Naive thymus-derived CD4-positive, alpha-beta T cell (primary cell): Measurements from ENCODE around the gene TM4SF4. TPM values are rescaled to one million over a fixed set of nuclear protein-coding genes. Genes with fewer than 3 reads are reported as not detected.
A peak's percentile ranks its signal among the peaks of the same experiment; 100 is the strongest.

Experiments
- ATAC-seq: fragments of 150-1000 bp; cut with Tn5 transposase; 2 replicates; pipeline ENCODE4 v1.10.0; 2021; ENCODE audit warnings: mild to moderate bottlenecking, moderate library complexity
- CTCF ChIA-PET: fragments of 350-600 bp; sonication (Branson Sonifier 250); formaldehyde crosslinking; loops from one replicate; lab custom pipeline; 2021; ENCODE audit warnings: antibody characterized with exemption; lab: Charles Lee
- POLR2A ChIA-PET: fragments of 350-600 bp; sonication (Branson Sonifier 250); formaldehyde crosslinking; loops from one replicate; lab custom pipeline; 2021; ENCODE audit warnings: antibody characterized with exemption, inconsistent platforms; lab: Charles Lee
- DNase-seq, 9 donors: peaks; one replicate each; pipeline versions ENCODE4 v3.0.0 to v3.0.0-alpha.2; 2020 to 2022; ENCODE audit warnings: mixed read lengths in 1 of 9
- H3K27ac ChIP-seq: one replicate; pipeline ENCODE4 v1.7.0; 2013; ENCODE audit warnings: mild to moderate bottlenecking, low read depth, low read length, moderate library complexity
- H3K27me3 ChIP-seq, 2 donors: one replicate each; pipeline ENCODE4 v1.7.0; 2013; ENCODE audit warnings: low read length in 2 of 2, mild to moderate bottlenecking in 2 of 2, moderate library complexity in 2 of 2; ENCODE audit not compliant: control insufficient read depth in 2 of 2, insufficient read depth in 2 of 2
- H3K36me3 ChIP-seq, 3 experiments: 1 replicate in 2 of 3; 2 replicates in 1 of 3; pipeline ENCODE4 v1.7.0; 2013; ENCODE audit warnings: low read length in 3 of 3, mild to moderate bottlenecking in 3 of 3, moderate library complexity in 1 of 3; ENCODE audit not compliant: insufficient read depth in 3 of 3, control insufficient read depth in 2 of 3
- H3K4me1 ChIP-seq, 2 donors: one replicate each; pipeline ENCODE4 v1.7.0; 2013; ENCODE audit warnings: low read length in 2 of 2, mild to moderate bottlenecking in 2 of 2, moderate library complexity in 1 of 2; ENCODE audit not compliant: control insufficient read depth in 2 of 2, insufficient read depth in 2 of 2
- H3K4me3 ChIP-seq: 2 replicates; pipeline ENCODE4 v1.7.0; 2013; ENCODE audit warnings: mild to moderate bottlenecking, low read length
- H3K9me3 ChIP-seq, 3 experiments: 1 replicate in 2 of 3; 2 replicates in 1 of 3; pipeline ENCODE4 v1.7.0; 2013; ENCODE audit warnings: low read length in 3 of 3; ENCODE audit not compliant: control insufficient read depth in 2 of 3
- H3K27ac Mint-ChIP-seq, 9 donors: one replicate each; pipeline ENCODE4 v1.8.0; 2020 to 2022; ENCODE audit warnings: mixed read lengths in 9 of 9, mild to moderate bottlenecking in 8 of 9, moderate library complexity in 5 of 9, inconsistent platforms in 2 of 9
- H3K27me3 Mint-ChIP-seq, 5 donors: one replicate each; pipeline ENCODE4 v1.8.0; 2021 to 2022; ENCODE audit warnings: mixed read lengths in 5 of 5, mild to moderate bottlenecking in 1 of 5
- H3K36me3 Mint-ChIP-seq, 5 donors: one replicate each; pipeline ENCODE4 v1.8.0; 2020 to 2022; ENCODE audit warnings: mixed read lengths in 5 of 5, mild to moderate bottlenecking in 3 of 5, inconsistent platforms in 1 of 5
- H3K4me1 Mint-ChIP-seq, 7 donors: one replicate each; pipeline ENCODE4 v1.8.0; 2020 to 2022; ENCODE audit warnings: mixed read lengths in 7 of 7, mild to moderate bottlenecking in 3 of 7, inconsistent platforms in 1 of 7
- H3K4me3 Mint-ChIP-seq, 10 donors: one replicate each; pipeline ENCODE4 v1.8.0; 2020 to 2022; ENCODE audit warnings: mild to moderate bottlenecking in 10 of 10, mixed read lengths in 10 of 10, moderate library complexity in 6 of 10, inconsistent platforms in 2 of 10
- H3K9me3 Mint-ChIP-seq, 11 donors: one replicate each; pipeline ENCODE4 v1.8.0; 2020 to 2022; ENCODE audit warnings: mixed read lengths in 11 of 11, mild to moderate bottlenecking in 4 of 11, inconsistent platforms in 1 of 11, moderate library complexity in 1 of 11
- intact Hi-C, 2 donors: fragments of 100-400 bp; cut with micrococcal nuclease; formaldehyde crosslinking; loops; one replicate each; pipeline ENCODE4 v1.15.1; 2023
- polyA plus RNA-seq, 2 donors: library from polyadenylated mRNA; unstranded; fragments of 300-500 nt; fragmentation: Illumina TruSeq; gene quantifications; one replicate each; pipeline ENCODE4 v1.2.3, GENCODE V29; 2021
- total RNA-seq, 6 experiments: library from RNA in 5 of 6; stranded (reverse) in 5 of 6; gene quantifications; 1 replicate in 5 of 6; 2 replicates in 1 of 6; pipeline ENCODE4 v1.2.3 and lab custom pipeline; 2021 to 2026

The TM4SF4 gene
- total and polyA plus RNA-seq, 7 experiments from 2014 or later, result not detected

DNA sequence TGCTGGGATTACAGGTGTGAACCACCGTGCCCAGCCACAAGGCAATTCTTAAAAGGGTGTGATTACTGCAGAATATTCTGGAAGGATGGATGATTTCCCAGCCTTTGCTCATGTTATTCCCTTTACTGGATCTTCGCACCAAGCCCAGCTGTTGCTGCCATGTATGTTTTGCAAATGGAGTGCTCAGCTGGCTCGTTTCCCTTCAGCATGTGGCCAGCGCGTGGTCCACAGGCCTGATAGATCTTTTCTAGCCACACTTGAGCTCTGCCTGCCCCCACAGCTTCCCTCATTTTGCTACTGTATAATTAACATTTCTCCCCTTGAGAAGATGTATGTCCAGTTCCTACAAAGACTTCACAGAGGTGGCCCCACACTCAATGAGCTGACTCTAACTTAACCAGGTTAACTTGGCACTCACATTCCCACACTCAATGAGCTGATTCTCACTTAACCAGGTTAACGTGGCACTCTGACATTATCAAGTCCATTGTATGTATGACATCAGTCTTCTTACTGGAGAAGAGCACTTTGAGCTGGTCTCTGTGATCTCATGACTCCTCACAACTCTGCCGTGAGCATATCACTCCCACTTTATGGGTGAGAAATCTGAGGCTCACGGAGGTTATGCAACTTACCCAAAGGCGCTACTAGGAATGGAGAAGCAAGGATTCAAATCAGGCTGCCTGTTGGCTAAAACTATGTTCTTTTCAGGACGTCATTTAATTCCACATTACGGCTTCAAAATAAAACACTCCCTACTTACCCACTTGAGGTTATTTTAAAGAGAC is 49.2 kb downstream of the TM4SF4 start:
- H3K4me1 Mint-ChIP-seq, result peaks cover 0 to 1% (median 0%) of the 10 kb centered on the region in 7 donors
- ATAC-seq (no peak), DNase-seq (no peak)
- ChIA-PET CTCF (no interaction called here), POLR2A (no interaction called here)
- H3K36me3 Mint-ChIP-seq, result no peaks in the 10 kb centered on the region
- H3K4me3 Mint-ChIP-seq, result no peak overlapping the region
- Histone ChIP-seq H3K36me3 (no peaks in the 10 kb centered on the region), H3K27ac (no peak overlapping the region), H3K27me3 (no peaks in the 10 kb centered on the region), H3K9me3 (no peaks in the 10 kb centered on the region), H3K4me1 (no peaks in the 10 kb centered on the region), H3K4me3 (no peak overlapping the region)
- H3K27me3 Mint-ChIP-seq, result peaks cover 10 to 24% (median 15%) of the 10 kb centered on the region in 5 donors
- no peak overlapping the region for H3K27ac Mint-ChIP-seq
- intact Hi-C loops, result no loop called here
- no peaks in the 10 kb centered on the region for H3K9me3 Mint-ChIP-seq

DNA sequence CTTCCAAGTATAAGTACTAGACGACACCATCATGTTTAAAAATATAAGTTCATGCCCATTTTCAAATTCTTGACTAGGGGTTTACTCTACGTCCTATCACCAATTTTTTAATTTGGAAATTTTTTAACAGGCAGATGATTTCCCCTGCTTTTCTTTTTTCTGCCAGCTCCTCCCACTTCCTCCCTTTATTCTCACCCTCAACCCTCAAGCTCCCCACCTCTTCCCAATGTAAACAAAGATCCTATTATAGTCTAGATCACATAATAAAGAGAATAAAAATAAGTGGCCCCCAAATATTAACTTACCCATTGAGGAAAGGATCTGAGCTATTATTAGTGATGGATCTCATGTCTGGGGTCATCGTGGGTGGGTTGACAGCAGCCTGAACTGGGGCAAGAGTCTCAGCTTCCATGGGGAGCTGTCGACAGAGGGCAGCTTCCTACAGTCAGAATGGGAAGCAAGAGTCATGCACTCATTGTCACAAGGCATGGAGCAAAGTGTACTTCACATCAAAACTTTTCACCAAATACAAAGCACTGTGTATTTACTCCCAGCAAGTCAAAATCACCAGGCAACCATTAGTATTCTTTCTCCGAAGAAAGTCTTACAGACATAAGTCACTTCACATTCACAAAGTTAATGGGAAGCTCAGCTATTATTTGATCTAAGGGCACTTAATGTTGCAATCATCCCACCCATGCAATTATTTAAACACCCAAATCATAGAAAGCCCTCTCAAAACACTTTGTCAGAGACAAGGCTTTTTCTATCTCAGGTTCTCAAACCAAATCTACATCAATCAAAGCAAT is 53.2 kb downstream of the TM4SF4 start:
- no peaks in the 10 kb centered on the region for H3K36me3 Mint-ChIP-seq
- H3K9me3 Mint-ChIP-seq, result peaks cover 0 to 2% (median 0%) of the 10 kb centered on the region in 11 donors
- ATAC-seq, result no peak
- peaks cover 13 to 24% (median 15%) of the 10 kb centered on the region in 5 donors for H3K27me3 Mint-ChIP-seq
- Histone ChIP-seq H3K27me3 (peaks cover 0 to 2% of the 10 kb centered on the region in 2 donors), H3K4me1 (no peaks in the 10 kb centered on the region), H3K27ac (no peak overlapping the region), H3K4me3 (no peak overlapping the region), H3K36me3 (no peaks in the 10 kb centered on the region), H3K9me3 (no peaks in the 10 kb centered on the region)
- POLR2A ChIA-PET, result no interaction called here
- no peak for DNase-seq
- intact Hi-C loops, result no loop called here
- peaks cover 0 to 4% (median 0%) of the 10 kb centered on the region in 7 donors for H3K4me1 Mint-ChIP-seq
- CTCF ChIA-PET, result no interaction called here
- H3K27ac Mint-ChIP-seq, result no peak overlapping the region
- H3K4me3 Mint-ChIP-seq, result no peak overlapping the region

DNA sequence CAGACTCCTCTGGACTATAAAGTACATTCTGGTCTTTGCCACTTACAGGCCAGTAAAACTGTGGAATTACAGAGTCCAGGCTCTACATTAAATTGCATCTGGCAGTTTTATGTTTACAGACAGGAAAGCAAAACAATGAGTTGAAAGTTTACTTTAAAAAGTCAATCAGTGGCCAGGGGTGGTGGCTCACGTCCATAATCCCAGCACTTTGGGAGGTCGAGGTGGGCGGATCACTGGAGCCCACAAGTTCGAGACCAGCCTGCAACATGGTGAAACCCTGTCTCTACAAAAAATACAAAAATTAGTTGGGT is 53.8 kb downstream of the TM4SF4 start:
- Mint-ChIP-seq H3K27me3 (peaks cover 13 to 24% (median 17%) of the 10 kb centered on the region in 5 donors), H3K9me3 (peaks cover 0 to 2% (median 0%) of the 10 kb centered on the region in 11 donors), H3K4me1 (peaks cover 0 to 7% (median 0%) of the 10 kb centered on the region in 7 donors), H3K27ac (no peak overlapping the region), H3K36me3 (no peaks in the 10 kb centered on the region), H3K4me3 (no peak overlapping the region)
- POLR2A ChIA-PET, result no interaction called here
- Histone ChIP-seq H3K36me3 (no peaks in the 10 kb centered on the region), H3K27me3 (peaks cover 0 to 2% of the 10 kb centered on the region in 2 donors), H3K4me1 (no peaks in the 10 kb centered on the region), H3K27ac (no peak overlapping the region), H3K9me3 (no peaks in the 10 kb centered on the region), H3K4me3 (no peak overlapping the region)
- CTCF ChIA-PET, result no interaction called here
- intact Hi-C loops, result no loop called here
- DNase-seq (no peak), ATAC-seq (no peak)

DNA sequence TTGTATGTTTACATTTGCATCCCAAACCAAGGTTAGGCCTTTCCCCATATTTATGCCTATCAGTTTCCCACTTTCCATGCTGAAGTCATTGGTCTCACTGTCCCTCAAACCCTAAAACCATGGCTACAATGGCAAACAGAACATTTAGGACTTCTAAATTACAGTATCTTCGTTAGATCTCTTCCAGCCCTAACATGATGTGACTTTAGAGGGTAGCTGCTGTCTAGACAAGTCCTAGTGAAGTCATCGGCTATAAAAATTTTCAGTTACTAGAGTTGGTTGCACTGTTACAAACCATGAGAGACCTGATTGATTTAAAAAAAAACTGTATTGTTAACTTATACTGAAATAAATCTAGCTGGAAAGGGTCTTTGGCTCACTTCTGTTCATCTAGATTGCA is 54.6 kb downstream of the TM4SF4 start:
- Mint-ChIP-seq H3K36me3 (no peaks in the 10 kb centered on the region), H3K27me3 (peaks cover 13 to 23% (median 15%) of the 10 kb centered on the region in 5 donors), H3K4me3 (no peak overlapping the region), H3K9me3 (peaks cover 0 to 2% (median 0%) of the 10 kb centered on the region in 11 donors), H3K4me1 (peaks cover 0 to 7% (median 0%) of the 10 kb centered on the region in 7 donors), H3K27ac (no peak overlapping the region)
- H3K4me3 ChIP-seq, result no peak overlapping the region
- no peak overlapping the region for H3K27ac ChIP-seq
- no peaks in the 10 kb centered on the region for H3K9me3 ChIP-seq
- ATAC-seq (no peak), DNase-seq (no peak)
- POLR2A ChIA-PET, result interaction anchor here (0.7 kb wide), 1 partner anchor 300 kb away, joined by 4 read pairs; no protein-coding TSS in a partner anchor
- CTCF ChIA-PET, result no interaction called here
- no peaks in the 10 kb centered on the region for H3K36me3 ChIP-seq
- H3K27me3 ChIP-seq, result peaks cover 0 to 2% of the 10 kb centered on the region in 2 donors
- H3K4me1 ChIP-seq, result no peaks in the 10 kb centered on the region
- intact Hi-C loops, result no loop called here

DNA sequence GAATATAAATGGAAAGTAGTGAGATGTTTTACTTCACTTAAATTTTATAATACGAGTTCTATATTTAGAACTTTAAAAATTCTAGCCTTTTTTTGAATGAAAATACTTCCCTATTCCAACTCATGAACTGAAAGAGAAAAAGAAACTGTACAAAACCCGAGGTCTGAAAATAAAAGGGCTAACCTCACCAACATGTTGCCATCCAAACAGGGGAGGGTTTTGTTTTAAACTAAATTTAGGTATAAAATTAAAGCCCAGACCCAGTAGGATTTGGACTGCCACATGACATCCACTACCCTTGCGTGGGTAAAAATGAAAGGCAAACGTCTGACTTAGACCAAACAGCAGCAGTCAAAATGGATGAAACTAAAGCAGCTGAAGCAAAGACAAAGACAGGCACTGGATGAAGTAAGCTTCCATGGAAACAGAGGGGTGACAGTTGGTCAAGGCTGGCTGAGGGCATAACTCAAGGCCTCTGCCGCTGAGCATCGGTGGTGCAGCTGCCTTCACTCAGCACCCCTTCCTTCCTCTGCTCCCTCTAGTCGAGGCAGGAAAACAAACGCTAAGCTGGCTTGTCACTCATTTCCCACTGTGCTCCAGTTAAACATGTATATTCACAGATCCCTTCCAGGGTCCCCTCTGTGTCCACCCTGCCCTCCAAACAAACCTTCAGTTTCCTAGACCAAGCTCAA is 58.1 kb downstream of the TM4SF4 start:
- CTCF ChIA-PET, result no interaction called here
- peaks cover 0 to 7% (median 0%) of the 10 kb centered on the region in 7 donors for H3K4me1 Mint-ChIP-seq
- H3K4me1 ChIP-seq, result no peaks in the 10 kb centered on the region
- H3K27me3 ChIP-seq, result peaks cover 0 to 2% of the 10 kb centered on the region in 2 donors
- H3K36me3 ChIP-seq, result no peaks in the 10 kb centered on the region
- ATAC-seq (peak; percentile 14), DNase-seq (no peak)
- H3K4me3 Mint-ChIP-seq, result no peak overlapping the region
- peaks cover 0 to 18% (median 4%) of the 10 kb centered on the region in 5 donors for H3K27me3 Mint-ChIP-seq
- POLR2A ChIA-PET, result no interaction called here
- no peaks in the 10 kb centered on the region for H3K36me3 Mint-ChIP-seq
- H3K9me3 Mint-ChIP-seq, result peaks cover 0 to 2% (median 0%) of the 10 kb centered on the region in 11 donors
- no peaks in the 10 kb centered on the region for H3K9me3 ChIP-seq
- no peak overlapping the region for H3K4me3 ChIP-seq
- intact Hi-C loops, result no loop called here
- H3K27ac Mint-ChIP-seq, result no peak overlapping the region
- H3K27ac ChIP-seq, result no peak overlapping the region

DNA sequence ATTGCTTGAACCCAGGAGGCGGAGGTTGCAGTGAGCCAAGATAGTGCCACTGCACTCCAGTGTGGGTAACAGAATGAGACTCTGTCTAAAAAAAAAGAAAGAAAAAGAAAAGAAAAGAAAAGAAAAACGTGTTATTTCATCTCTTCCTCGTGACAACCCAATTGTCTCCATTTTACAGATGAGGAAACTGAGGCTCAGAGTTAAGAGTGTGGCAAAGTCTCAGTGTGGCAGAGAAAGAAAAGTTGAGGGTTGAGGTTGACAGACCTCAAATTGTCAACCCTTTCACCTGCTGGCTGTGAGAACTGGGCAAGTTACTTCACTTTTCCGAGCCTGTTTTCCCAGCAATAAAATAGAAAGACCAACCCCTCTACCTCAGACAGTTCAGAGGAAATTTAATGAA is 59.6 kb downstream of the TM4SF4 start:
- H3K9me3 Mint-ChIP-seq, result peaks cover 0 to 2% (median 0%) of the 10 kb centered on the region in 11 donors
- H3K4me3 ChIP-seq, result no peak overlapping the region
- no peak for DNase-seq
- POLR2A ChIA-PET, result no interaction called here
- no peak overlapping the region for H3K27ac Mint-ChIP-seq
- no peaks in the 10 kb centered on the region for H3K4me1 ChIP-seq
- H3K9me3 ChIP-seq, result no peaks in the 10 kb centered on the region
- ATAC-seq, result no peak
- H3K36me3 ChIP-seq, result no peaks in the 10 kb centered on the region
- peaks cover 0 to 2% of the 10 kb centered on the region in 2 donors for H3K27me3 ChIP-seq
- intact Hi-C loops, result no loop called here
- CTCF ChIA-PET, result no interaction called here
- no peaks in the 10 kb centered on the region for H3K36me3 Mint-ChIP-seq
- H3K4me3 Mint-ChIP-seq, result no peak overlapping the region
- peaks cover 0 to 18% (median 0%) of the 10 kb centered on the region in 5 donors for H3K27me3 Mint-ChIP-seq
- peaks cover 0 to 7% (median 0%) of the 10 kb centered on the region in 7 donors for H3K4me1 Mint-ChIP-seq
- no peak overlapping the region for H3K27ac ChIP-seq
